AG08396 (cell line): ENCODE measurements around the gene CLTA.
A peak's percentile ranks its signal among the peaks of the same experiment; 100 is the strongest.

Experiments
- DNase-seq: peaks from one replicate; pipeline ENCODE4 v3.0.0; 2012; ENCODE audit warnings: low spot score, mixed read lengths

Gene CLTA

GRCh38 chr9:36190388-36191289, at the start of gene CLTA:
CLTA (plus strand) TSS chr9:36190921; CDS start chr9:36191057, 136 bp downstream.
- DNase-seq, result peak; percentile 98

- DNase-seq, result no peak
Observed at GRCh38 chr9:36141288-36141687, 49.4 kb upstream of the CLTA start.

- DNase-seq, result no peak
Observed at GRCh38 chr9:36141761-36142160, 49.0 kb upstream of the CLTA start.

GRCh38 chr9:36142510-36143244, 48.0 kb upstream of the CLTA start:
- no peak for DNase-seq

- no peak for DNase-seq
Observed at GRCh38 chr9:36143245-36143641, 47.5 kb upstream of the CLTA start.

- DNase-seq, result no peak
Observed at GRCh38 chr9:36144309-36145232, 46.1 kb upstream of the CLTA start.

GRCh38 chr9:36145970-36146369, 44.8 kb upstream of the CLTA start:
- no peak for DNase-seq

GRCh38 chr9:36146651-36147050, 44.1 kb upstream of the CLTA start:
- DNase-seq, result no peak

GRCh38 chr9:36147441-36148175, 43.1 kb upstream of the CLTA start:
- DNase-seq, result no peak

- DNase-seq, result peak; percentile 94
Observed at GRCh38 chr9:36148311-36149051, 42.2 kb upstream of the CLTA start.

GRCh38 chr9:36149197-36149596, 41.5 kb upstream of the CLTA start:
- peak; percentile 62 for DNase-seq

GRCh38 chr9:36150574-36151315, 40.0 kb upstream of the CLTA start:
- DNase-seq, result no peak

GRCh38 chr9:36151316-36152210, 39.2 kb upstream of the CLTA start:
- DNase-seq, result no peak

GRCh38 chr9:36152741-36153438, 37.8 kb upstream of the CLTA start:
- DNase-seq, result no peak

GRCh38 chr9:36153746-36154145, 37.0 kb upstream of the CLTA start:
- DNase-seq, result no peak

GRCh38 chr9:36154331-36154952, 36.3 kb upstream of the CLTA start:
- DNase-seq, result no peak

GRCh38 chr9:36156116-36156515, 34.6 kb upstream of the CLTA start:
- DNase-seq, result no peak

- no peak for DNase-seq
Observed at GRCh38 chr9:36158122-36158521, 32.6 kb upstream of the CLTA start.
